ENCODE measurements around the gene PLXNB1. TPM values are rescaled to one million over a fixed set of nuclear protein-coding genes. Genes with fewer than 3 reads are reported as not detected.
A peak's percentile ranks its signal among the peaks of the same experiment; 100 is the strongest.
"Not testable (repeated sequence)": the region's sequence is repeated elsewhere in the genome, so short reads cannot be mapped to it uniquely, and the experiment has no call there.

The PLXNB1 gene
- polyA plus RNA-seq, 3 donors = 181 to 239 (median 234) TPM

DNA sequence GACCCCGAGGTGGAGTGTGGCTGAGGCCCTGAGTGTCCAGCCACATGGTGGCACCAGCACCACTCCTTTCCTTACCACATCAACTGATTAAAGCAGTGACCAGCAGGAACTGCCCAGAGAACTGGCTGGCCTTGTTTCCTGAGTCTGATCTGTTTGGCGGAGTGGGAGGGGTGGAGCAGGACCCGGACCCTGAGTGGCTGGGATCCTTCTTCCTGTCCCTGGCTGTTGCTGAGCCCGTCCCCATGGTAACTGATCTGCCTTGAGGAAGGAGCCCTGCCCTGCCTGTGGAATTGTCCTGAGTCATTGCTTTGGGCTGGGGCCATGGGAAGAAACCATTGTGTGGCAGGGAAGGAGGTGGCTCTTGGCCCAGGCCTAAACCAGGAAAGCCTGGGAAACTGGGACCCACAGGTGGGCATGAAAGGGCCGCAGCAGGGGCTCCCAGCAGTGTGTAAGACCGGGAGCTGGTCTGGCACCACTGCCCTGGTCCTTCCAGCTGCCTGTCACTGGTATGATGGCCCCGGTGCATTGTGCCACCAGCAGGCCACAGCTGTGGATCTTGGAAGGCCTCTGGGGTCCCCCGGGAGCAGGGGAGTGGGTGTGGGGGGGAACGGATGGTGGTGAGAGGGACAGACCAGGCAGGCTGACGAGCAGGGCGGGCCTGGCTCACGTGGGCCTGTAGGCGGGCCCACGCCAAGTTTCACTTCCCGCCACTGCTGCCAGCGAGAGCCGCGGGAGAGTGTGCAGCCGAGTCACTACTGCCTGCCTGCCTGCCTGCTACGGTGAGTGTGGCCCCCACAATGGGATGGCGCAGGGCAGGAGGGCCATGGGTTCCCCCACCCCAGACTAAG is 35.9 kb upstream of the PLXNB1 start:
- DNase-seq = peak; percentile 99

DNA sequence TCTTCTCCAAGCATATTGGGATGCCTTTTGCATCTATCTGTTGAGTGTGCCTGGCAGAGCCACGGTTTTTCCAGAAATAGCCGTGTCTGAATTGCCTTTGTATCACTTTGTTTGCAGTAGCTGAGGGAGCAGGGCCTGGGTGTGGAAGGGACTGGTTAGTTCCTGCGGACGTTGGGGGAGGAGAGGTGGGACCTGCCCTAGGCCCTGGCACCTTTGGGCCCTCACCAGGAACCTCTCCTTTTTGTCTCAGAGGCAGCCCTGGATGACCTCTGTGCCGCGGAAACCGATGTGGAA is 35.3 kb upstream of the PLXNB1 start:
- no peak for DNase-seq

DNA sequence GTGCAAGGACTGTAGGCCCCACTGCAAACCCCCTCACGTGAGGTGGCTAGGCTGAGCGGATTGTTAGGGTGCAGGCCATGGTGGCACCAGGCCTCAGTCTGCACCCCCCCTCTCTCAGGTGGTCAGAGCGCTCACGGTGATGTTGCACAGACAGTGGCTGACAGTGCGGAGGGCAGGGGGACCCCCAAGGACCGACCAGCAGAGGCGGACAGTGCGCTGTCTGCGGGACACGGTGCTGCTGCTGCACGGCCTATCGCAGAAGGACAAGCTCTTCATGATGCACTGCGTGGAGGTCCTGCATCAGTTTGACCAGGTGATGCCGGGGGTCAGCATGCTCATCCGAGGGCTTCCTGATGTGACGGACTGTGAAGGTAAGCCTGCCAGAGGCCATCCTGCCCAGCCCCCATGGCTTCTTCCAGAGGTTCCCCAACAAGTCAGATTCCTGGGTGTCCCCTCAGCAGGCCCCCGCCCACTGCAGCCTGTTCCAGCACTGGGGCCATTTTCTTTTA is 34.9 kb upstream of the PLXNB1 start:
- DNase-seq = no peak

DNA sequence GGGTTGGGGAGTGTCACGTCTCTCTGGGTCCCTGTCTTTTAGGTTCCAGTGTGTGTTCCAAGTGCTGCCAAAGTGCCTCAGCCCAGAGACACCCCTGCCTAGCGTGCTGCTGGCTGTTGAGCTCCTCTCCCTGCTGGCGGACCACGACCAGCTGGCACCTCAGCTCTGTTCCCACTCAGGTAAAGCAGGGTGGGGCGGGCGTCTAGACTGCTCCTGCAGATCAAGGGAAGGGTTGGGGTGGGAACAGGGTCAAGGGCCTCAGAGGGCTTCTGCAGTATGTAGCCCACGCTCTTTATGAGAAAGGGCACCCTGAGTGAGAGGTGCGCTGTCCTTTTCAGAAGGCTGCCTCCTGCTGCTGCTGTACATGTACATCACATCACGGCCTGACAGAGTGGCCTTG is 33.8 kb upstream of the PLXNB1 start:
- DNase-seq = no peak

DNA sequence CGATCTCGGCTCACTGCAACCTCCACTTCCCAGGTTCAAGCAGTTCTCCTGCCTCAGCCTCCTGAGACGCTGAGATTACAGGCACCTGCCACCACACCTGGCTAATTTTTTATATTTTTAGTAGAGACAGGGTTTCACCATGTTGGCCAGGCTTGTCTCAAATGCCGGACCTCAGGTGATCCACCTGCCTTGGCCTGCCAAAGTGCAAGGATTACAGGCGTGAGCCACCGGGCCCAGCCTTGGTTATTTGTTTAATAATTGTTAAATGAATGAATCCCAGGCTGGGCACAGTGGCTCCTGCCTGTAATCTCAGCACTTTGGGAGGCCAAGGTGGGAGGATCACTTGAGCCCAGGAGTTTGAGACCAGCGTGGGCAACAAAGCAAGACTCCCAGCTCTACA is 31.9 kb upstream of the PLXNB1 start:
- DNase-seq = not testable (repeated sequence)

DNA sequence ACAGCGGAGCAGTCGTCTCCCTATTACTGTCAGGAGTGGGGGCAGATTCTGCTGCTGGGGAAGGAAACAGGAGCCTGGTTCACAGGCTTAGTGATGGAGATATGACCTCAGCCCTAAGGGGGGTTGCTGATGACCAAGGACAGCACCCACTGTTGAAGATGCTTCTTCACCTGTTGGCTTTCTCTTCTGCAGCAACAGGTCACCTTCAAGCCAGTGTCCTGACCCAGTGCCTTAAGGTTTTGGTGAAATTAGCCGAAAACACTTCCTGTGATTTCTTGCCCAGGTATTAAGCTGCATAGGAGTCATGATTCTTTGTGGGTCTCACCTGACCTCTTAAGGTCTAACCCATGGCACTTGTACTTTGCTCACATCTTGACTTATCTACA is 30.6 kb upstream of the PLXNB1 start:
- DNase-seq = no peak

DNA sequence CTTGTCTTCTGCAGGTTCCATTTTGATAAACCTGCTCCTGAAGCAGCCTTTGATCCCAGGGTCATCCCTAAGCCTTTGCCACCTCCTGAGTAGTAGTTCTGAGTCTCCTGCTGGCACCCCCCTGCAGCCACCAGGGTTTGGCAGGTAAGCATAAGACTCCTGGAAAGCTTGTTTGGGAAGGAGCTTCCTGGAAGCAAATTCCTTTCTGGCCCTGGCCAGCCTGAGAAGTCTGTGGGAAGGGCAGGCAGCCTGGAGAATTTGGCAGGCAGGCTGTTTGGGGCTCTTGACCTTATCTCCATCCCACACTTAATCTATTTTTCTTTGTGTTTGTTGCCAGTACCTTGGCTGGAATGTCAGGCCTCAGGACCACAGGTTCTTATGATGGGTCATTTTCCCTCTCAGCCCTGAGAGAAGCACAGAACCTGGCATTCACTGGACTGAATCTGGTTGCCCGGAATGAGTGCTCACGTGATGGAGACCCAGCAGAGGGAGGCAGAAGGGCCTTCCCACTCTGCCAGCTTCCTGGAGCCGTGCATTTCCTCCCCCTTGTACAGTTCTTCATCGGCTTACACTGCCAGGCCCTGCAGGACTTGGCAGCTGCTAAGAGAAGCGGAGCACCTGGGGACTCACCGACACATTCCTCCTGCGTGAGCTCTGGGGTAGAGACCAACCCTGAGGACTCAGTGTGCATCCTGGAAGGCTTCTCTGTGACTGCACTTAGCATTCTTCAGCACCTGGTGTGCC is 30.1 kb upstream of the PLXNB1 start:
- no peak for DNase-seq

DNA sequence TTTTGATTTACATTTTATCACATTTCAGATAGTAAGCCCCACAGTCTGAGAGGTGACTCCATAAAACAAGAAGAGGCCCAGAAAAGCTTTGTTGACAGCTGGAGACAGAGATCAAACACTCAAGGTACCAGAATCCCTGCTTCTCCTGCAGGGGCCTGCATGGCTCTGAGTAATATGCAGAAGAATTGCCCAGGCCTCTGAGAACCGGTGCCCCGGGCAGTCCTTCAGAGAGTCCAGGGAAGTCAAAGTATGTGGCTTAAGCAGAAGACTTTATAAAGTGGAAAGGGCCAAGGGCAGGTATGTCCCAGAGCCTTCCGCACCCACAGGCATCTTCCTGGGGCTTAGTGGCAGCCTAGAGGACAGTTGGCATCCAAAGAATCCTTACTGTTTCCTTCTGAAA is 29.4 kb upstream of the PLXNB1 start:
- no peak for DNase-seq

DNA sequence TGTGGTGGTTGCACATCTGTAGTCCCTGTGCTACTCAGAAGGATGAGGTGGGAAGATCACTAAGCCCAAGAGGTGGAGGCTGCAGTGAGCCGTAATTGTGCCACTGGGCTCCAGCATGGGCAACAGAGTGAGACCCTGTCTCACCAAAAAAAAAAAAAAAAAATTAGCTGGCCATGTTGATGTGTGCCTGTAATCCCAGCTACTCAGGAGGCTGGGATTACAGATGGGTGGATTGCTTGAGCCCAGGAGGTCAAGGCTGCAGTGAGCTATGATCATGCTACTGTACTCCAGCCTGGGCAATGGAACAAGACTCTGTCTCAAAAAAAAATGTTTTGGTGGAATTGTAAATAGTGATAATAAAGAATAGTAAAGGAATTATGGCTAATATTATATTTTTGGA is 26.6 kb upstream of the PLXNB1 start:
- no peak for DNase-seq

DNA sequence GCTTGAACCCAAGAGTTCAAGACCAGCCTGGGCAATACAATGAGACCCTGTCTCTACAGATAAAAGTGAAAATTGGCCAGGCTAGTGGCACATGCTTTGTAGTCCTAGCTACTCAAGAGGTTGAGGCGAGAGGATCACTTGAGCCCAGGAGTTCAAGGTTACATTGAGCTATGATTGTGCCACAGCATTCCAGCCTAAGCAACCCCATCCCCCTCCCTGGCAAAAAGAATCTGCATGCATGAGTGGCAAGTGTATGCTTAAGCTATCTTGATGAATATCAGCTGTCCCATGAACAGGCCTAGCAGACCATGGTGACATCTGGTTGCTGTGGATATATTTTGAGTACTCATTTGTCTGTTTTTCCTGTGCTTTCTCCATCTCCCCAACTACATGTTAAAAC is 21.4 kb upstream of the PLXNB1 start:
- DNase-seq = no peak

DNA sequence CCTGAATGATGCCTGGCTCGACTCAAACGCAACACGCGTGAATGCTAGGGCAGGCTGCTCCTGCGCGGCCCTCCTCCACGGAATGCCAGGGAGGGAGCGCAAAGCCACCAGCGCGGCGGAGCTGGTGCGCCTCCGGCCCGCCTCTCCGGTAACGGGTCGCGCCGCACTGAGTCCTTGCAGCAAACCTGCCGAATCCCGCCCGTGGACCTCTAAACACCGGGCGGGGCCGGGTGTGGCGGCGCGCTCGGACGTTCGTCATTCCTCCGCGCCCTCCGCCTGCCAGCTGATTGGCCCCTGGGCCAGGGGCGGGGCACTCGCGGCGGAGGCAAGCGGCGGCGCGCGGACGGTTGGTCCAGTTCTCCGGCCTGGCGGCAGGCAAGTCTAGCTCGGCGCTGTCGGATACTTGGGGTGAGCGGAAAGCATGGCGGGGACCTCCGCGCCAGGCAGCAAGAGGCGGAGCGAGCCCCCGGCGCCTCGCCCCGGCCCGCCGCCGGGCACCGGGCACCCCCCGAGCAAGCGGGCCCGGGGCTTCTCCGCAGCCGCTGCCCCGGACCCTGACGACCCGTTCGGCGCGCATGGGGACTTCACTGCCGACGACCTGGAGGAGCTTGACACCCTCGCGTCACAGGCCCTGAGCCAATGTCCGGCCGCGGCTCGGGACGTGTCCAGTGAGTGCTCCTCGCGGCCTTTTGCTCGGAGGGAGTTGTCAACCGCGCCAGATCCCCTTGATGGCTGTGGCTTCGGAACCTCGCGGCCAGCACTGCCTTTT is 16.7 kb upstream of the PLXNB1 start, which contains the start of gene ATRIP:
Gene ATRIP (plus strand): TSS at position 313 of the 769 bp plus-strand sequence. CDS start 109 bp downstream, at position 422.
- peak; percentile 90 for DNase-seq

DNA sequence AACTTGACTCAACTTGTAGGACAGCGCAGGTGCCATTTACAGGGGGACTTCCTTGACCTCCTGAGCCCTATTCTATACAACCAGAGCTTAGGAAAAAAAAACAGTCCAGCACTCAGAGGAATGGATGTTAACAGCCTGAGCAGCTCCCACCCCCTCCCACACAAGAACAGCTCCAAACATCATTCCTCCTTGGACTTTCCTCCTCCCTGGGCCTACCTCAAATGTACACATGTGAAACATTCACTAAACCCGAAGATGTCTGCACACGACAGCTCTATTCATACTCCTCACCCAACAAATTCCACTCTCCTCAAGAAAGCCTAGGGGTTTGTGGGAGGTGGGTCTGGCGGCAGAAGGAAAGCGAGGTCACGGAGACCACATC is 16.1 kb upstream of the PLXNB1 start:
- no peak for DNase-seq

DNA sequence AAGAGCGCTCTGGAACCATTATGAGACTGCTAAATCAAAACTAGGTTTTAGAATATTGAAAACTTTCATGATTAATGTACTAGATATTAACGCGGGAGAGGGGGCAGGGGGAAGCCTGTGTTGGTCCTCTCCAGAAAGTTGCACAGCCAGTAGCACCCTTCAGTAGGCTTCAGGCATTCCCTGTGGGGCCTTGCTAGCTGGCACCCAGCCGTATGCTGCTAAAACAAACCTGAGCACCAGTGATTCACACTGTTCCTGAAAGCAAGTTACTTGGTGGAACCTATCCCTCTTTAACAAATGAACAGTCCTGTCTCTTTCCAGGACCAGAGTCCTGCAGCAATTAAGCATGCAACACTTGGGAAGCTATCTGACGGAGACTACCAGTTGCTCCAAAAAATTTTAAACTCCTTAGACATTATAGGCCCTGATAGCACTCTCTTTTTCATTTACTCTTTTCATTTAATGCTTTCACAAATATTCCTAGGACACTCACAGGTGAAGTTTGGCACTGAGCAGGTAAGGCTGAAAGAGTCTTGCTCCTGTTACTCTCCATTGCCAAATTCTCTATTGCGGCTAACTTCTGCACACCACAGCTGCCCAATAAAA is 15.5 kb upstream of the PLXNB1 start:
- no peak for DNase-seq

DNA sequence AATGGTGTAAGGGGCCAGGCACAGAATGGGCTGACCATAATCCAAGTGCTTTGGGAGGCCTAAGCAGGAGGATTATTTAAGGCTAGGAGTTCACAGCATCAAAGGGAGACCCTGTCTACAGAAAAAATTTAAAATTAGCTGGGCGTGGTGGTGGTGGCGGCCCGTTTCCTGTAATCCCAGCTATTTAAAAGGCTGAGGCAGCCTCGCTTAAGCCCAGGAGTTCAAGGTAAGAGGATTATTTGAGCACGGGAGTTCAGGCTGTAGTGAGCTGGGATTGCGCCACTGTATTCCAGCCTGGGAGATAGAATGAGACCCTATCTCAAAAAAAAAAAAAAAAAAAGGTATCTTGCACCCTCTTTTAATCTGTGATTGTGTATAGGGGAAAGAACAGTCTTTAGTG is 12.1 kb upstream of the PLXNB1 start:
- DNase-seq = no peak

DNA sequence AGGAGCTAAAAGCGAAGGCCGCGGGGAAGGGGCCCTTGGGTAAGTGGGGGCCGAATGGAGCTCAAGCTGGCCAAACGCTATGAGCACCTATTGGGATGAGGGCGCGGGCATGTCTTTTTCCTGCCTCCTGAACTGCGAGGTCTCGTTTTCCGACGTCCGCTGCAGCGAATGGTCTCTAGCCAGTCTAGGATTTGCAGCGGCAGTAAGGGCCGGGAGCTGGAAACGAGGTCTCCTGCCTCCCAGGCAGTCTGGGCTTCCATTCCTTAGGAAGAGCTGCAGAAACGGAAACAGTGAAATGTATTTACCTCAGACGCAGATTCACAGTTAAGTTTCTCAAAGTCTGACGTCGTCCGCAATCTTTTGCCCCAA is 10.7 kb upstream of the PLXNB1 start:
- no peak for DNase-seq

DNA sequence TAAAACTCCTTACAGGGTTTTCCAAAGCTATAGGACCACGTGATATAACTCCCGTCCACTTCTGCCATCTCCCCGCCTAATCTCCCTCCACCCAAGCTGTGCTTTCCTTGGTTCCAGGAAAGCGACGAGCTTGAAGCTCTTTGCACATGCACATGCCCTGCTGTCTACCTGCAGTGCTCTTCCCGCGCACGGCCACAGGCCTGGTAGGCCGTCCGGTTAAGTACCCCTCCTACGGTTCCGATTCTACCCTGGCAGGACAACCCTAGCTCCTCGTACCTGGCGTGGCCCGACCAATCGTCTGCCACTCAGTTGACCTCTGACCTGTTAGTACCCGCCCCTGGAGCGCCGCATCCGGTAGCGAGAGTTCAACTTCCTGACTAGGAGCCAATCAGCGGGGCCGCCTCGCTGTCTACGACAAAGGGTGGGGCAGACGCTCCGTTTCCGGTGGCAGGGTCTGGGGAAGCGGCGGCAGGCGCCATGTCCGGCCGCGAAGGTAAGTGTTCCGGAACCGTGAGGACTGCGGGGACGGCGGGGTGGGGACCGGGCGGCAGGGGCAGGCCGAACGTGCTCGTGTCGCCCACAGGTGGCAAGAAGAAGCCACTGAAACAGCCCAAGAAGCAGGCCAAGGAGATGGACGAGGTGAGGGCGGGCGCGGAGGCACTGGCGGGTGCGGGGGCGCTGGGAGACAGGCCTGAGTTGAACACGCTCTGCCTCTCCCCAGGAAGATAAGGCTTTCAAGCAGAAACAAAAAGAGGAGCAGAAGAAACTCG is 10.1 kb upstream of the PLXNB1 start, which contains the start of the genes CCDC51 and TMA7:
Gene CCDC51 (minus strand): TSS at position 300 of the 770 bp plus-strand sequence. CDS start 4,991 bp downstream, outside the sequence.
Gene TMA7 (plus strand): TSS at position 438 of the 770 bp plus-strand sequence. CDS start 40 bp downstream, at position 478.
- peak; percentile 98 for DNase-seq

DNA sequence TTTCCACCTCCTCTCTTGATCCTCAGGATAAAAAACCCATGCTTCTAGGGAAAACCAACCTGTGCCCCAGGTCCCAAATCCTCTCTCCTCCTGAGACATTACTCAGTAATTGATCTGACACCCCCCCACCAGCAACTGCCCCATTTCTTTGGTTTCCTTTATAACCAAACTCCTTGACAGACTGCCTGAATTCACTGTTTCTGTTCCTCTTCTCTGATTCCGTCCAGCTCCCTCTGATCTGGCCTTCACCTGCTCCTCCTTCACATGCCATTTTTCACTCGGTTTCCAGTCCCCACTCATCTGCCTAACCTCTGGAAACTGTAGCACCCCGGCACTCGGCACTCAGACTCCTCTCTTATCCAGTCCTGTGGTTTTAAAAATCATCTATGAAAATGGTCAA is 7.9 kb upstream of the PLXNB1 start:
- no peak for DNase-seq

DNA sequence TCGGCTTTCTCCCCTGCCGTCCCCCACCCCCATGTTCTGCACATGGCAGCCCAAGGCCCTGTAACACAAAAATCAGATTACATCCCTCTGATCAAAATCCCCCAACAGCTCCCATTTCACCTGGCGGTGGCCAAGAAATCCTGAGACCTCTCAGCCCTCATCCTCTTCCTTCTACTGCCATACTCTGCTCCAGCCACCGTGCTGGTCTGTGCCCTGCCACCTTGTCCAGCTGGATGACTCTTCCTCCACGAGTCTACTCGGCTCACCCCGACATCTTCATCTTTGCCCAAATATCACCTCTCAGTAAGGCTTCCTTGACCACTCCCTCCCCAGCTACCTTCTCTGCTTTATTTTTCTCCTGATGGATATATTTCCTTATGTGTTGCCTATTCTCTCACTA is 7.0 kb upstream of the PLXNB1 start:
- no peak for DNase-seq

DNA sequence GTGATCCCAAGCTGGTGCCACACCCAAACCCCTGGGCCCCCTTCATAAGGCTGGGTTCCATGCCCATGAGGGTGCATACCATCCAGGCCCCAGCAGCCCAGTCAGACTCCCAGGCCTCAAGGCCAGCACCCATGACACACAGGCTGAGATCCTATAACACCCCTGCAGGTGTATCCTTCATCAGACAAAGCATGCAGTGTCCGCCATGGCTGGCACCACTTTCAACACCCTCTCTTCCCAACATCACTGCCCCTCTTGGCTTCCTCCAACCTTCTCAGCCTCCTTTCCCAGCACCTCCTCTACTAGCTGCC is 6.5 kb upstream of the PLXNB1 start:
- DNase-seq = no peak

DNA sequence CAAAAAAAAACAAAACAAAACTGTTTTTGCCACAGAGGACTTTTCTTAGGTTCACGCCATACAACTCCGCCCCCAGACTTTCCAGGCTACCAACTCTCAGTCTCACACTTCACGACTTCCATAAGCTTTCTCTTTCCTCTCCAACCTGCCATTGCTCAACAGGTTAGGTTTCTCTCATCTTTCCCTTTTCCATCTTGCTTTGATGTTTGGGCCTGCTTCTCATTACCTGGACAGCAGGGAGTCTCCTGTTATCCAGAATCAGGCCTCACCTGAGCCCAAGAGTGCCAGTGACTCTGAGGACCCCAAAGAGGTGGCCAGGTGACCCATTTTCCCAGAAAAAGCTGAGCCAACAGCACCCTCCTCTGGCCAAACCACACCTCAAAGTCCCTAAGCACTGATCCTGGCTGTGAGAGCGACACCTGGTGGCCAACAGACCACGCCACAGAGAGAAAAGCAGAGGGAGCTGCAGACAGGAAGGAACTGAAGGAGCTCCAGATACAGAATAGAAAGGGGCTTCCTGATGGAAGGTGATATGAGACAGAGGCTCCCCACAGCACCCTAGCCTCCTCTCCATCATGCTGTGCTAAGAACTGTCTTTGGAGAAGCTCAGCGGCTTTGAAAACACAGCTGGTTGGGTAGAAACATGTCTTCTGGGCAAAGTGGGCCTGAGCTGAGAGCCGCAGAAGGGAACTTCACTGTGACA is 6.0 kb upstream of the PLXNB1 start:
- peak; percentile 86 for DNase-seq

DNA sequence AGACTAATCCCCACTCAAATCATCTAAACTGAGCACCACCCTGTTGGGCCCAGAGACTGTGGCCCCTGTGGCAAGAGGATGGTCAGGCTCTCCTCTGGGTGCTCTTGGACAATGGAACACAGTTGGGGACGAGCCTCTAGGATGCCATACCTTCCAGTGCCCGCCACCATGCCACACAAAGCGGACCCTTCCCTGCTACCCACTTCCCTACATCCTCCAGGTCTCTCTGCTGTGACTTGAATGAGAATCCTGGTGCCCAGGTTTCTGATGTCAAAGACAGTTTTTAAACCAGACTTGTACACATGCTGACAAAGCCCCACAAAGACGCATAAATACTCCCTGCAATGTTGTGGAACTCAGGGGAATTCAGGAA is 5.3 kb upstream of the PLXNB1 start:
- DNase-seq = no peak

Measured in renal pelvis (tissue), 4 donors.